HPDE6-E6E7 (cell line): ENCODE measurements around the gene SNED1.
"Not testable (repeated sequence)": the region's sequence is repeated elsewhere in the genome, so short reads cannot be mapped to it uniquely, and the experiment has no call there.

Source experiments
- DNase-seq: peaks from one replicate; pipeline ENCODE4 v3.0.0; 2011; ENCODE audit warnings: missing footprints; ENCODE audit errors: extremely low spot score

SNED1 gene

DNA sequence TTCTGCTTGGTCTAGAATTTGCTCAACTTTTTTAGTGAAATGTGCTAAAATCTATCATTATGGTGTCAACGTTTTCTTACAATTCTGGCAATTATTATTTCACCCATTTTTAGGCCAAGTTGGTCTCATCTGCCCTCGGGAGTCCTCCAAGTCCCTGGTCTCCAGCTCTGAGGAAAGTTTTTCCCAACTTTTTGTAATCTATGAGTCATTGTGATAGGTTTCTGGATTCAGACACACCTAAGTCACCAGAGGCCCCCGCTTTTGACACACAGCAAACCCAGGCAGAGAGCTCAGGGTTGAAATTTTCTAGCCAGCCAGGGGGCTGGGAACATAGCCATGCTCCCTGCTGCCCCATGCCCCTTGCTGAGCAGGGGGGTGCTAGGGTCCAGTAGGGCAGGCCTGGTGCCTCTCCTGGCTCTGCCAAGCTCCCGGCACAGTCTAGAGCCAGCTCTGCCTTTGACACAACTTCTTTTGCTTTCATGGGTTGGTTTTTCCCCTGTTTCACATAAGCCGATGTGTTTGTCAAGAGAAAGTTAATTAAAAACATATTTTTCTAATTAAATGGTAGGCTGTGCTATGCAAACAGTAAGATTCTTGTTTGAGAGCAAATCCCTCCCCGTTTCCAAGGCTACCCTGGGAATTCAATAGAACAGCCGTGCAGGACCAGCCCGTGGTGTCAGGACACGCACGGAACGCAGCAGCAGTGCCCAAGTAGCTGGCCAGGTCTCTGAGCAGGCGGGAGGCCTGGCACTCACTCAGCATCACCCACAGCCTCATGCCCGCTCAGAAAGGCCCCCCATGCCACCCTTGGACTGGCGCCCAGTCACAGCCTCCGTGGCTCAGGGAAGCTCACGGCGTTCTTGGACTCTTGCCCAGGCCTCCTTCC is 25.5 kb upstream of the SNED1 start:
- no peak for DNase-seq

DNA sequence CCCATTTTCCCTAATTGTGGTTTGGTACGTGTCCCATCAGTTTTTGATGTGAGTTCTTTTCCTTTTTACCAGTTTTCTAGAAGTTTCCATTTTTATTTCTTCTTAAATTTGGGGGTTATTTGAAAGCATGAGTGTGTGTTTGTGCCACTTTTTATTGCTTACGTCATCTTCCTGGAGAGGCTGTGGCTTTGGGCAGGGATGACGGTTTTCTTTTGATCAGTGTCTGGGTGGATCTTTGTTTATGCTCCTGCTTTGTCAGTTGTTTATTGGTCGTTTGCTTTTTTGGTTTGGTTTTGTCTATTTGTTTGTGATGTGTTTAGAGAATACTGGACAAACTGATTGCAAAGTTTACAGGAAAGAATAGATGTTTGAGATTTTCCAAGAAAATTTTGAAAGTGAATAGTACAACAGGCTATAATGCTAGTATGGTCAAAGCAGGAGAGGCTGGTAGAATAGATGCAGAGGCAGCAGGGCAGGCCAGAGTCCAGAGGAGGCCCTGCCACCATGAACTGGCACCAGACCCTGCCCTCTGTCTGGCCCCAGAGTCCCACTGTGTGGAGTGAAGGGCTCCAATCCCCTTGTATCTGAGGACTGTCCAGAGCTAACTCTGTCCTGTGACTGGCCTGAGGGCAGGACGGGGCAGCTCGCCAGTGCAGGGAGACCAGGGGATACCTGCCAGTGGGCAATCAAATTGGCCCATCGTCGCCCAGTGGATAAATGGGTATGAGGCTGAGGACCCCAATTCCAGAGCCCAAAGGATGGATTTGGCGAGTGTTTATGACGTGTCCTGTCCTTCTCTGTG is 23.4 kb upstream of the SNED1 start:
- no peak for DNase-seq

- not testable (repeated sequence) for DNase-seq
Observed at GRCh38 chr2:240975903-240976302, 22.5 kb upstream of the SNED1 start.

GRCh38 chr2:240981280-240981679 is 17.1 kb upstream of the SNED1 start:
- DNase-seq = no peak

DNA sequence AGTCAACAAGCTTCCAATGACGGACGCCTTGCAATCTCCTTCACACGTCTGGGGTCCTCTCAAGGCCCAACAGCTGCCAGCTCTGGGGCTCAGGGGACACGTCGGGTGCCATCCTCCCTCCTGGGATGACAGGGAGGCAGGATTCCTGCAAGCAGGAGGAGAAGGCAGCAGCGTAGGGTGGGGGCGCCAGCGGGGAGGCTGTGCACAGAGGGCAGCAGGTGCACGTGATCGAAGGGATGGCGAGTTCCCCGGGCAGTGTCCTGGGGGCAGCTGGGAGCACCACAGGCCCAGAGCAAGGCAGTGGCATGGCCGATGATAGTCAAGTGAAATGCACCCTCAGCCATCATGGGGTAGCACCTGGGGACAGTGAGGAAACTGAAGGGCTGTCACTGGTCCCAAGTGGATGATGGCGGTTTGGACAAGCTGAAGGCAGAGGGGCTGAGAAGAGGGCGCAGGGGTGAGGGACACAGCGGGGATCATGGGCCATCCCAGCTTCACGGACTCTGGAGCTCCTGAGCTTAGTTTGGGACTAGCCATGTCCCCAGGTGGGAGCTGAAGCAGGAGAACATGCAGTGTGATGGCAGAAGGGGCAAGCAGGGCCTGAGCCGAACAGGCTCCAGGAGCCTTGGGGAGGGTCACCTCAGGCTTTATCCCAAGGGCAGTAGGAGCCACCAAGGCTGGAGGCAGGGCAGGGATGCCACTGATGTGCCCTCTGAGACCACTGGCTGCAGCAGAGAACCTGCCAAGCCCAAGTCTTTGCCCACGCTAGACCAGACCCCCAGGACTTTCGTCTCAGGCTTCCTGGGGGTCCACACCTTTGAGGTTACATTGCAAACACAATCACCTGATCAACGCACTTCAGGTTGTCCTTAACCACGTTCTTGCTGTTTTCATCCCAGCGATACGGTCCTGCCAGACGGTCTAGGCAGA is 16.3 kb upstream of the SNED1 start:
- DNase-seq = no peak

- no peak for DNase-seq
Observed at GRCh38 chr2:240982821-240983281, 15.6 kb upstream of the SNED1 start.

- peak; percentile 21 for DNase-seq
Observed at GRCh38 chr2:240983361-240983995, 14.9 kb upstream of the SNED1 start.

DNA sequence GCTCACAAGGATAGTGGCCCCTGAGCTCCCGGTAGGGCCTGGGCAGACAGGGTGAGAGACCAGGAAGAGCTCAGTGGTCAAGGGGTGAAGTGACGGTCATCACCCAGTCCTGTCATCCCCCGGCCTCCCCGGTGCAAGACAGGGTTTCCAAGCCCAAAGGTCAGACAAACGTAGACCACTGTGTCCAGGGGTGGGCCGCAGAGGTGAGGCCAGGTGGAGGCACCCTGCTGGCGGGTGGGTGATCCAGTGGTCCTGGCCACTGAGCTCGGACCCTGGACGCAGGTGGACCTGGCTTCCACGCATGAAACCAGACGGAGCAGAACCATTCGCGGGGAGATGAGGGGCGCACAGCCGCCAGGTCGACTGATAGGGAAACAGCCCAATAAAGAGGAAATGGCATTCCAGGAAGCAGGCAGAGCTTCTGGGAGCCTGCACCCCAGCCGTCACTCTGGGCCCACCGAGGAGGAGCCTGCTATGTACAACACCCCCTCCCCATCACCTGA is 14.4 kb upstream of the SNED1 start:
- DNase-seq = no peak

DNA sequence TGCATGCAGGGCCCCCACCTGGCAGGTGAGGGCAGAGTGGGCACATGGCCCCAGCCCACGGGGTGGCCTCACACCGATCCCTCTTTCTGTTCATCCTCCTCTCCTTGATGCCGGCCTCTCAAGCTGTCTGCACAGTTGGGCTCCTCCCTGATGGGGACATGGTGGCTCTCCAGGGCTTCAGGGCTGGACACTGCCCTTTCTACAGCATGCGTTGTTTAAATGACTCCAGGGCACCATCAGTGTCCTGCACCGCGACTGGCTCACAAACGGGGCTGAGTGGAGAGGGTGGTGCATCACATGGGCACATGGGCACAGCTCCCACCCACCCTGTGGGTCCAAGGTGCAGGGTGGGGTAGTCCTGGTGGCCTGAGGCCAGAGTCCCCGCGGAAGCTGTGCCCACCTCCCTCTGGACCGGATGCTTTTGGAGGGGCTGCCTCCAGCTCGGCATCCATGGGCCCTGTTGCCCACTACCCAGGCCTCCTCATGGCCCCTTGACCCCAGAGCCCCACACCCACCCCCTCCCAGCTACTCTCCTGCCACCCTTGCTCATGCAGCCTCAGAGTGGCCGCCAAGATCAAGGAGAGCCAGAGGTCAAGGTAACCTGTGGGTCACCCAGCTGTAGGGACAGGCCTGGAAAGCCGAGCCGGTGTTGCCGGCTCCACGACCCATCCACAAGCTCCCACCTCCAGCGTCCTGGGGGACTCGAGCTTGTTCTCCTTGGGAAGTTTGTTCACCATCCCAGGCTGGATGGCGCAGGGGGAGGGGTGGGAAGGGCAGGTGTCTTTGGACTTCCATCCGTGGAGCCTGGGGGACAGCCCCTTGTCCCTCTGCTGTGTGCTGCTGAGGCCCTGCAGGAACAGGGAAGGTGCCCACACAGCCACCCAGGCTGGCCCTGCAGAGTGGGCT is 12.3 kb upstream of the SNED1 start:
- no peak for DNase-seq

- no peak for DNase-seq
Observed at GRCh38 chr2:240986787-240987411, 11.5 kb upstream of the SNED1 start.

GRCh38 chr2:240987588-240987987 is 10.8 kb upstream of the SNED1 start:
- no peak for DNase-seq

- no peak for DNase-seq
Observed at GRCh38 chr2:240988146-240988545, 10.3 kb upstream of the SNED1 start.

DNA sequence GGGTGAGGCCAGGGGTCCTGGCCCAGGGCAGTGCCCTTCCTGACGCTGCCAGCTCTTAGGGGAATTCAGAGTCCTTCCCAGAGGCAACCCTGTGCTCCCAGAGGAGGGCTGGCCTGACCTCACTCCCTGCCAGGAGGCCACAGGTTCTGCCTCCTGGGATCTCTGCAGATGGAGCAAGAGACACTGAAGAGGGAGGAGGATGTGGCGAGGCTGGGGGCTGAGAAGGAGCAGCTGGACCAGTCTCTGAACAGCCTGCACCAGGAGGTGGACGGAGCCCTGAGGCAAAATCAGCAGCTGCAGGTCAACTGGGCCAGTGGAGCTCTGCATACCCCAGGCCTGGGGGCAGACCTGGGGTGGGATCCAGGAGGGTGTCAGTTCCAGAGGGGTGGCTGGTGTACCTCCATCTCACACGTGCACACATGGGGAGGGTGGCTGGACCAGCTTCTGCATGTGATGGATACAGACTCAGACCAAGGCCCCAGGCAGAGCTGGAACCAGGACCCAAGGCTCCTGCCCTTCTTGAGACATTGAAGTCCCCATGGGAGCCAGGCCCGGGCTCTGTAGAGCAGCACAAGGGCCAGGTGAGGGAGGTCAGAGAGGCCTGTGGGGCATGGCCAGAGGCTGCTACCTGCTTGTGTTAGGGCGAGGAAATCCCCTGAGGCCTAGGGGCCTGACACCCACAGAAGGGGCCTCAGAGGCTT is 9.7 kb upstream of the SNED1 start:
- no peak for DNase-seq

GRCh38 chr2:240989451-240990265 is 8.8 kb upstream of the SNED1 start:
- DNase-seq = no peak

GRCh38 chr2:240990266-240990529 is 8.2 kb upstream of the SNED1 start:
- no peak for DNase-seq

DNA sequence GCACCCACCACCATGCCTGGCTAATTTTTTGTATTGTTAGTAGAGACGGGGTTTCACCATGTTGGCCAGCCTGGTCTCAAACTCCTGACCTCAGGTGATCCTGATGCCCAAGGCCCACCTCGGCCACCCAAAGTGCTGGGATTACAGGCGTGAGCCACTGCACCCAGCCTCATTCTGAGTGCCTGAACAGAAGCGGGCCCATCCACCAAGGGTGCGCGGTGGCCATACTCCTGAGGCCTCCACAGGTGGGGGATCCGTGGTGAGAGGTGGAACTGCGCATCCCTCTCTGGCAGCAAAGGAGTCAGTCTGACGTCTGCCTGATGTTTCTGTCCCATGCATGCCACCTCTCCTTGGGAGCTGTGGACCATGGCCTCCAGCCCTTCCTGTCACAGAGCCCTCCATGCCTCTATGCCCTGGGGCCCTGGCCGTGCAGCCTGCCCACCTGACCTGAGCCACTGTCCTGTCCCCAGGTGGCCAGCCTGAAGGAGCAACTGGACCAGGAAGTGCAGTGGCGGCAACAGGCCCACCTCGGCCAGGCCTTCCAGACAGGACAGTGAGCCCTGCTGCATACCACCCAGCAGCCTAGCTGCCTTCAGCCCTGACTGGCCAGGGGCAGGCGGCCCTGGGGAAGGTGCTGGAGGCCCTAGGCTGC is 7.6 kb upstream of the SNED1 start:
- DNase-seq = no peak

- peak; percentile 71 for DNase-seq
Observed at GRCh38 chr2:240991378-240992263, 6.8 kb upstream of the SNED1 start.
